Stimulated activated CD8-positive, alpha-beta memory T cell treated with anti-CD3 and anti-CD28 coated beads, Interleukin-2, amount 100 ng/mL, for 1 hour (primary cell): ENCODE results near the gene ZNF384.
"Not testable (repeated sequence)": the region's sequence is repeated elsewhere in the genome, so short reads cannot be mapped to it uniquely, and the experiment has no call there.

ENCODE experiments used
- DNase-seq, 2 donors: peaks; one replicate each; pipeline ENCODE4 v3.0.0-alpha.2; 2020; ENCODE audit warnings: low read depth in 2 of 2

Gene ZNF384

DNA sequence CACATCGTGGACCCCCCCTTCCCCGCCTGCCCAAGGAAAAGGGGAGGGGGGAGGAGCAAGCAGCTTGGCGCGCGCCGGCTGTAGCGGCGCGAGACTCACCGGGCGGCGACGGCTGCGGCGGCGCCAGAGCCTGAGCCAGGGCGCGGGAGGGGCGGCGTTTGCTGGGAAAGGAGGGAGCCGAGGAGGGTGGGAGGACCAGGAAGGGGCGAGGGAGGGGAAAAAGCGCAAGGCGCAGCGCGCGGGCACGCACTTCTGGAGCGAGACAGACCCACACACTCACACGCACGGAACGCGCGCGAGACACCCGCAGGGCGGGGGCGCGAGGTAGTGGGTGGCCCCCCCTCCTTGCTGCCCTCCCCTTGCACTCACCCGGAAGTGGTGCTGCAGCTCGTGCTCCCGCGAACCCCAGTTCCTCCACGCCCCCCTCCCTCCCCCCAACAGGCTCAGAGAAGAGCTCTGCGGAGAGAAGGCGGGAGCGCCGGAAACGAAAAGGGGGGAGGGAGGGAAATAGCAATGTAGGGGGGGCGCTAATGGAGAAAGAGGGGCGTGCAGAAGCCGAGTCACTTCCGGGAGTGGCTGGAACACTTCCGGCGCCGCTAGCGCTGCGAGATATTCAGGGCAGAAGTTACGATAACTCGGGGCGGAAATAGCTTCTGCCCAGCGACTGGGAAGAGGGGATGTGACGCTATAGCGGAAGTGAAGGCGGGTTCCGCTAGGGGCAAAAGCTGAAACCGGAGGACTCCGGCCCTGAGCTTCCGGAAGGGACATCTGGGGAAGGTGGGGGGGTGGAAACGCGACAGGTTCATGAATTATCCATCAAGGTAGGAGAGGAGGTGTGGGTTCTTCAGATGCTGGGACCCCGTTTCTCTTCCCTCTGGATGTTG is at the start of gene ZNF384:
TSS of gene ZNF384 (minus strand) at position 377 of the 884 bp plus-strand sequence. CDS start 9,855 bp downstream, outside the sequence.
- peak; percentile 89 to 91 for DNase-seq

DNA sequence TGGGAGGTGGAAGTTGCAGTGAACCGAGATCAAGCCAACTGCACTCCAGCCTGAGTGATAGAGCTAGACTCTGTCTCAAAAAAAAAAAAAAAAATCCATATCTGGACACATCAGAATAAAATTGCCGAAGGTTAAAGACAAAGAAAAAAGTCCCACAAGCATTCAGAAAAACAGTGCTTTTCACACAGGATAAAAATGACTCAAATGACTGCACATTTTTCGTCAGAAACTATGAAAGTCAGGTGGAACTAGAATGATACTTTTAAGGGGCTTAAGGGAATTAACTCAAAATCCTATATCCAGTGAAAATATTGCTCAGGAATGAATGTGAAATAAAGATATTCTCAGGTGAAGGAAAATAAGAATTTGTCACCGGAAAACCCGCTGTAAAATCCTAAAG is 47.6 kb upstream of the ZNF384 start:
- DNase-seq = no peak

DNA sequence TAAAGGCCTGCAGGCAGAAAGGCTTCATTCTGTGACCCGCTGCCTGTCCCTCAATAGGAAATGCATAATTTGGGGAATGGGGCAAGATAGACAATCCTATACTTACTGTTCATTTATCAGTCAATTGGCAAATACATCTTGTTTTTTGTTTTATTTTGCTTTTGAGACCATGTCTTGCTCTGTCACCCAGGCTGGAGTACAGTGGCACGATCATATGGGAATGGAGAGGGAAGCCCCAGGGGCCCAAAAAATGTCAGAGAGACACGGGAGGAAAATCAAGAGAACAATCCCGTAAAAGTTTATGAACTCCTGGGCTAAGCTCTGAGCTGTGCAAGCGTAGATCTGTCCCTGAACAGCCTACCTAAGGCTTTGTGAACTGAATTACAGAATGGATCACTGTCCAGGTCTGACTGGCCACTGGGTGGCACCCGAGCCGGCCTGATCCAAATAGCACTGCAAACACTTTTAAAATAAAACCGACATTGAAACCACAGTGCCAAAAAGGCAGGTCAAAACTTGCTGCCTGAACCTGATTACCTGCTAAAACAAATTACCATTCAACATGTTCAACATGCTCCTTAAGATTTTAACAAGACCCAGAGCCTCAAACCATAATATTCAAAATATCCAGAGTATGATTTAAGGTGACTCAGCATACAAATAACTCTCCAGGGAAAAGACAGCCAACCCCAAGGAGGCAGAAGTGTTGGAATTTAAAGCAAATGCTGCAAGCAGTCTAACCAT is 46.4 kb upstream of the ZNF384 start:
- no peak for DNase-seq

DNA sequence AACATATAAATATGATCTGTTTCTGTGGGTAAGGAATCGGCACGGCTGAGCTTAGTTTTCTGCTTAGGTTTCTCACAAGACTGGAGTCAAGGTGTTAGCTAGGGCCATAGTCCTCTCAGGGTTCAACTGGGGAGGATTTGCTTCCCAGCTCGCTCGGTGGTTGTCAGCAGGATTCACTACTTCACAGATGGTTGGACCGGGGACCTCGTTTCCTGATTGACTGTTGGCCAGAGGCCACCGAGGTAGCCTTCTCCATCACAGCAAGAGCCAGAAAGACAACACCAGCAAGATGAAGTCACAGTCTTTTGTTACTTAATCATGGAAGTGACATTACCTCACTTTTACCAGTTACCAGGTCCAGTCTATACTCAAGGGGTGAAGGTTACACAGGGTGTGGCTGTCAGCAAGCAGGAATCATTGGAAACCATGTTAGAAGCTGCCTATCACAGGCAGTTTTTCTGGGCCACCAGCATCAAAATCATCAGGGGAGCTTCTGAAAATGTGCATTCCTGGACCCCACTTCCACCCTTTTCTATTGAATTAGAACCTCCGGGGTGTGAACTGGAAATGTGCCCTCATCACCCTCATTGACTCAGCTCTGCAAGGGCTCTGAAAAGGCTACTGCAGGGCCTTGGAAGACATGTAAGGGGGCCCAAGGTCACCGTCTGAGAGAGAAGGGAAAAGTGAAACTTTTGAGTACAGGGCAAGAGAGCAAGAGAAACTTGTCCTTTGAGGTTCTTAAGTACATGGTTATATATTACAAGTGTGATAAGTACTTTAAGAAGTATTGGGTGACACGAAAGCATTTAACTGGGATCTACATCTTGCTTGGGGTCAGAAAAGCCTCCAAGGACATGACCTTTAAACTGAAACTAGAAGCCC is 45.6 kb upstream of the ZNF384 start:
- DNase-seq = no peak

DNA sequence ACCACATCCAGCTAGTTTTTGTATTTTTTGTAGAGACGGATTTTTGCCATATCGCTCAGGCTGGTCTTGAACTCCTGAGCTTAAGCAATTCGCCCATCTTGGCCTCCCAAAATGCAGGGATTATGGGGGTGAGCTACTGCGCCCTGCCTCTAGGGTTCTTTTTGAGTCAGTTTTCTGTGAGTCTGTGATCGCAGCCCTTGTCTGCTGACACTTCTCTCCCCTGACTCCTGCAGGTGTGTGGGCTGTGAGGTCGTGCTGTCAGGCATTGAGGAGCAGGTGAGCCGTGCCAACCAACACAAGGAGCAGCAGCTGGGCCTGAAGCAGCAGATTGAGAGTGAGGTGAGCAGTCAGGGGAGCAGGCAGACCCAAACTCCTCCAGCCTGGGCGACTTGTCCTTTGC is 41.0 kb upstream of the ZNF384 start:
- no peak for DNase-seq

DNA sequence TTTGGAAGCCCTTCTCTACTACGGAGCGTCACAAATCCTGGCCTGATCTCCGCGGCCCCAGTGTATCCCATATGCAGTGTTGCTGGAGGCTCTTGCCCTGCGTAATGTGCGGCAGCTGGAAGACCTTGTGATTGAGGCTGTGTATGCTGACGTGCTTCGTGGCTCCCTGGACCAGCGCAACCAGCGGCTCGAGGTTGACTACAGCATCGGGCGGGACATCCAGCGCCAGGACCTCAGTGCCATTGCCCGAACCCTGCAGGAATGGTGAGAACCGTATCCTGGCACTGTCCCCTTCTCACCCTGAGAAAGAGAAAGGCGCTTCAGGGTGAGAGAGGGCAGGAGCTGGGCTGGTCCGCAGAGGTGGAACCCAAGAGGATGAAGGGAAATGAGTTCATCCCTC is 40.0 kb upstream of the ZNF384 start:
- DNase-seq = no peak

DNA sequence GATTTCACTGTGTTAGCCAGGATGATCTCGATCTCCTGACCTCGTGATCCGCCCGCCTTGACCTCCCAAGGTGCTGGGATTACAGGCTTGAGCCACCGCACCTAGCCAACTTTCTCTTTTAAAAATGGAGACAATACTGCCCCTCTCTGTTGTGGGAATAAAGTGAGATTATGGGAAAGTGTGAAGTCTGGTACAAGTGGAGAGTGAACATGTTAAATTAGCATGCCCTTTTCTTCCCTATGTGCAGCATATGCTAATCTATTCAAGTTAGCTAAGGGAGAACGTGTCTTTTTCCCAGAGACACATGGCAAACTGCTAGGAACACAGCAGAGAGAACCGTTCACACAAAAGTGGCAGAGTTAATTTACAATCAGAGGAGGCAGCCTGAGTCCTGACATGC is 36.2 kb upstream of the ZNF384 start:
- DNase-seq = no peak

DNA sequence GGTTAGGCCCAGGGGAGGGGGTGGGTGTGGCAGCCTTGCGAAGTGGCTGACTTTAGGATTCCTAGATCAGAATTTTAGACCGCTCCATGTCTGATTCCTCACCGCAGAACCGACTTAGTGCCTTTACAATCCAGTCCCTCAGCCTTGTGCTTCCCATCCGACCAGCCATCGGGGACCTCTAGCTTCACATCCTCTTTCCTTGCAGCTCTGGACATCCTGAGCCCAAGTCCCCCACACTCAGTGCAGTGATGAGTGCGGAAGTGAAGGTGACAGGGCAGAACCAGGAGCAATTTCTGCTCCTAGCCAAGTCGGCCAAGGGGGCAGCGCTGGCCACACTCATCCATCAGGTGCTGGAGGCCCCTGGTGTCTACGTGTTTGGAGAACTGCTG is 35.2 kb upstream of the ZNF384 start:
- DNase-seq = no peak

DNA sequence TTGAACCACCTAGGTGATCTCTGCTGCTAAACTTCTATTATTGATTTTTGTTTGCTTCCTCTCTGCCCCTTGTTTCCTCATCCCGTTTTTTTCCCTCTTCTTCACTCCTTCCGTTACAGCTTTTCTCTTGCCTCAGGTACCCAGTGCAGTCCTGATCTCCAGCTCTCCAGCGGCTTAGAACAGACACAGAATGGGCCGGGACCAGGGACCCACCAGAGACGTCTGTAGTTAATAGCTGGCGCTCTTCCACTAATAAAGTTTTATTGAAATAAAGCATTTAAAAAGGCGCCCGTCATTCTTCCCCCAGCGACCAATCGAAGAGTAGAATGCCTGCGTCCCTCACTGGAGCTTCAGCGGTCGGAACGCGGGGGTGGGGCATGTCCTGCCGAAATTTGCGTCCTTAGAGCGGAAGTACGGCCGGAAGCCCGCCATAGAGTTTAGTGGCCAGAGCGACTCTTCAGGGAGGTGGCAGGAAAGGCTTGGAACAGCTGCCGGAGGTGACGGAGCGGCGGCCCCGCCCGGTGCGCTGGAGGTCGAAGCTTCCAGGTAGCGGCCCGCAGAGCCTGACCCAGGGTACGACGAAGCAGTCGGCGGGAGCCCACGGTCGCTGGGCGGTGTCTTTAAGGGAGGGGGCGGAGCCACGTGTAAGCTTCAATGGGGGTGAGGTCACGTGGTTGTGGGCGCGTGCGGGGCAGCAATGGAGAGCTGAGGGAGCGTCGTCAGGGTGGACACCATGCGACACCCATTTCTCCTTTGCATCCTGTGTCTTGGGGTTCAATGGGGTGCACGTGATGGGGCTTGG is 34.6 kb upstream of the ZNF384 start, which contains the start of gene COPS7A:
TSS of gene COPS7A (plus strand) at position 440 of the 802 bp plus-strand sequence. CDS start 611 bp downstream, outside the sequence.
- DNase-seq = peak; percentile 89

DNA sequence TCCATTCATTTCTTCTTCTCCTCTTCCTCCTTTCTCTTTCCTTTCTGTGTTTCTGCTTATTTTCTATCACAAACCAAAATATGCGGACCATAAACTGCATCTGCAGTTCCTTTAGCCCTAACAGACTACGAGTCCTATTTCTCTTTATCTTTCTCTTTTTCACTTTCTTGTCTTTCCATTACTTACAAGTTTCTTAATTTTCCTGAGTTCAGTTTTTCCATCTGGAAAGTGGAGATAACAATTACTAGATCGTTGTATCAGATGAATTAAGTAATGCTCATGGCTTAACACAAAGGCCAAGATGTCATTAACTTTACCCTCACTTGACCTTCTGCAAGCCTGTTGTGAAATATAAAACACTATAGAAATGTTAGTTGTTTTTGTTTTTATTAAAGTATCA is 33.7 kb upstream of the ZNF384 start:
- no peak for DNase-seq

DNA sequence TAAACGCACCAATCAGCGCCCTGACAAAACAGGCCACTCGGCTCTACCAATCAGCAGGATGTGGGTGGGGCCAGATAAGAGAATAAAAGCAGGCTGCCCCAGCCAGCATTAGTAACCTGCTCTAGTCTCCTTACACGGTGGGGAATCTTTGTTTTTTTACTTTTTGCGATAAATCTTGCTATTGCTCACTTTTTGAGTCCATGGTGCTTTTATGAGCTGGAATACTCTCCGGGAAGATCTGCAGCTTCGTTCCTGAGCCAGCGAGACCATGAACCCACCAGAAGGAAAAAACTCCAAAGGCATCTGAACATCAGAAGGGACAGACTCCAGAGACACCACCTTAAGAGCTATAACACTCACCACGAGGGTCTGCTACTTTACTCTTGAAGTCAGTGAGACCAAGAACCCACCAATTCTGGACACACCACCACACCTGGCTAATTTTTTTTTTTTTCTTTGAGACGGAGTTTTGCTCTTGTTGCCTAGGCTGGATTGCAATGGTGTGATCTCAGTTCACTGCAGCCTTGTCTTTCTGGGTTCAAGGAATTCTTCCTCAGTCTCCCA is 27.8 kb upstream of the ZNF384 start:
- no peak for DNase-seq

DNA sequence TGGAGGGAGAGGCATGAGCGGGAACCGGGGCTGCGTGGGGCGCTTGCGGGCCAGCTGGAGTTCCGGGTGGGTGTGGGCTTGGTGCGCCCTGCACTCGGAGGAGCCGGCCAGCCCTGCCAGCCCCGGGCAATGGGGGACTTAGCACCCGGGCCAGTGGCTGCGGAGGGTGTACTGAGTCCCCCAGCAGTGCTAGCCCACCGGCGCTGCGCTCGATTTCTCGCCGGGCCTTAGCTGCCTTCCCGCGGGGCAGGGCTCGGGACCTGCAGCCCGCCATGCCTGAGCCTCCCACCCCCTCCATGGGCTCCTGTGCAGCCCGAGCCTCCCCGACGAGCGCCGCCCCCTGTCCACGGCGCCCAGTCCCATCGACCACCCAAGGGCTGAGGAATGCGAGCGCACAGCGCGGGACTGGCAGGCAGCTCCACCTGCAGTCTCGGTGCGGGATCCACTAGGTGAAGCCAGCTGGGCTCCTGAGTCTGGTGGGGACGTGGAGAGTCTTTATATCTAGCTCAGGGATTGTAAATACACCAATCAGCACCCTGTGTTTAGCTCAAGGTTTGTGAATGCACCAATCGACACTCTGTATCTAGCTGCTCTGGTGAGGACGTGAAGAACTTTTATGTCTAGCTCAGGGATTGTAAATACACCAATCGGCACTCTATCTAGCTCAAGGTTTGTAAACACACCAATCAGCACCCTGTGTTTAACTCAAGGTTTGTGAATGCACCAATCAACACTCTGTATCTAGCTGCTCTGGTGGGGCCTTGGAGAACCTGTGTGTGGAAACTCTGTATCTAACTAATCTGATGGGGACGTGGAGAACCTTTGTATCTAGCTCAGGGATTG is 27.1 kb upstream of the ZNF384 start:
- not testable (repeated sequence) for DNase-seq

DNA sequence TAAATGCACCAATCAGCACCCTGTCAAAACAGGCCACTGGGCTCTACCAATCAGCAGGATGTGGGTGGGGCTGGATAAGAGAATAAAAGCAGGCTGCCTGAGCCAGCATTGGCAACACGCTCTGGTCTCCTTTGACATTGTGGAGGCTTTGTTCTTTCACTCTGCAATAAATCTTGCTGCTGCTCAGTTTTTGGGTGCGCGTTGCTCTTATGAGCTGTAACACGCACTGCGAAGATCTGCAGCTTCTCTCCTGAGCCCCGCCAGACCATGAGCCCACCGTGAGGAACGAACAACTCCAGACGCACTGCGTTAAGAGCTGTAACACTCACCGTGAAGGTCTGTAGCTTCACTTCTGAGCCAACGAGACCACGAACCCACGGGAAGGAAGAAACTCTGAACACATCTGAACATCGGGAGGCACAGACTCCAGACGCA is 19.8 kb upstream of the ZNF384 start:
- no peak for DNase-seq

DNA sequence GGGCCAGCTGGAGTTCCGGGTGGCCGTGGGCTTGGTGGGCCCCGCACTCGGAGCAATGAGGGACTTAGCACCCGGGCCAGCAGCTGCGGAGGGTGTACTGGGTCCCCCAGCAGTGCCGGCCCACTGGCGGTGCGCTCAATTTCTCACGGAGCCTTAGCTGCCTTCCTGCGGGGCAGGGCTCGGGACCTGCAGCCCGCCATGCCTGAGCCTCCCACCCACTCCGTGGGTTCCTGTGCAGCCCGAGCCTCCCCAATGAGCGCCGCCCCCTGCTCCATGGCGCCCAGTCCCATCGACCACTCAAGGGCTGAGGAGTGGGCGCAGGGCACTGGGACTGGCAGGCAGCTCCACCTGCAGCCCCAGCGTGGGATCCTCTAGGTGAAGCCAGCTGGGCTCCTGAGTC is 19.2 kb upstream of the ZNF384 start:
- not testable (repeated sequence) for DNase-seq

DNA sequence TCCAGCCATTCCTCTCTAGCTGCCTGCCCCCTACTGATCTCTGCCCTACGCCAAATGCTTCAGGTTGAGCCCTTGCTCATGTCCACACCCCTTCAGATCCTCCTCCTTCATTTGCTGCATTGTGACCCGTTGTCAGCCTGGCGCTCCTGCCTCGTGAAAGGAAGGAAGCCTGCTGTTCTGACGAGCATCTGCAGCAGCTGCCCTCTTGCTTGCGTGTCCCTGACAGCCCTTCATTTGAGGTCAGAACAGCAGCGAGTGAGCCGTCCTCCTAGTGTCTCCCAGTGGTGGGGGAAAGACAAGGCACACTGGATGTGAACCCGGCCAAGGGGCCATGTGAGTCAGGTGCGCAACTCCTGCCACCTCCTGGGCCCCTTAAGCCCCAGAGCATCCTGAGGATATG is 14.5 kb upstream of the ZNF384 start:
- no peak for DNase-seq

DNA sequence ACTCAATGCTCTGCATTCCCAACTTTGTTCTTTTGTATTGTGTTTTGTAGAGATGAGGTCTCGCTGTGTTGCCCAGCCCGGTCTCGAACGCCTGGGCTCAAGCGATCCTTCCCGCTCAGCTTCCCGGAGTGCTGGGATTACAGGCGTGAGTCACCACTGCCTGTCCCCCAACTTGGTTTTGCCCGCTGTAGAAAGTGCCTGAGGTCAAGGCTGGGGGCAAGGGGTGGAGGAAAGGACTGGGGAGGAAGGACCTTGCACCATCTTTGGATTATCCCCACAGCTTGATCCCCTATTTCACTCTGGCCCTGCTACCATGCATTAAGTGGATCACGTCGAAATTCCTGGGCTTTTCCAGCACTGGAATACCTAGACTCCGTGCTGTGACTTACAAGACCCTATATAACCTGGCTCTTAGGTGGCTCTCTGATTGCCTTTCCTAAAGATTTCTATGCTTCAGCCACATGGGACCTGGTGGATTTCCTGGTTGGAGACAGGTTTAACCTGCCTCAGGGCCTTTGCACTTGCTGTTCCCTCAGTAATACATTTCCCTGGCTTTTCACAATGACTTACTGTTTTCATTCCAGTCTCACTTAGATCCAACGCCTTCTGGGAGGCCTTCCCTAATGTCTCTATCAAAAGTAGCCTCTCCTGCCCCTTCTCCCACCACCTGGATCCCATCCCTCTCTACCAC is 12.0 kb upstream of the ZNF384 start:
- DNase-seq = no peak

DNA sequence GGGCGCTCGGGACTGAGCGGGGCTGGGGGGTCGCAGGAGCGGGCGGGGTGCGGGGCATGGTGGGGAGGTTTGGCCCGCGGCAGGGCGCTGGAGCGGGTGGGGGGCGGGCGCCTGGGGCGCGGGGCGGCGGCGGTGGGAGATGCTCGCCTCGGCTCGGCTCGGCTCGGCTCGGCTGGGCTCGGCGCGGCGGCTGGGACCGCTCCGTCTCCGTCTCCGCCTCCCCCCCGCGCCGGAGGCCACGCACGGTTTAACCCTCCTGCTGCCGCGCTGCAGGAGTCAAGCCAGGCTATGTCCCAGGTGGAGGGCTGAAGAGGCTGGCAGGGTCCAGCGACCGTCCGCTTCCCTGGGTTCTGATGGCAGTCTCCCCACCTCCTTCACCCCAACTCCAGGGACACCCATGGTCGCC is 11.5 kb upstream of the ZNF384 start, which contains the start of gene PIANP:
TSS of gene PIANP (minus strand) at position 170 of the 406 bp plus-strand sequence. CDS start 2,754 bp downstream, outside the sequence.
- no peak for DNase-seq

DNA sequence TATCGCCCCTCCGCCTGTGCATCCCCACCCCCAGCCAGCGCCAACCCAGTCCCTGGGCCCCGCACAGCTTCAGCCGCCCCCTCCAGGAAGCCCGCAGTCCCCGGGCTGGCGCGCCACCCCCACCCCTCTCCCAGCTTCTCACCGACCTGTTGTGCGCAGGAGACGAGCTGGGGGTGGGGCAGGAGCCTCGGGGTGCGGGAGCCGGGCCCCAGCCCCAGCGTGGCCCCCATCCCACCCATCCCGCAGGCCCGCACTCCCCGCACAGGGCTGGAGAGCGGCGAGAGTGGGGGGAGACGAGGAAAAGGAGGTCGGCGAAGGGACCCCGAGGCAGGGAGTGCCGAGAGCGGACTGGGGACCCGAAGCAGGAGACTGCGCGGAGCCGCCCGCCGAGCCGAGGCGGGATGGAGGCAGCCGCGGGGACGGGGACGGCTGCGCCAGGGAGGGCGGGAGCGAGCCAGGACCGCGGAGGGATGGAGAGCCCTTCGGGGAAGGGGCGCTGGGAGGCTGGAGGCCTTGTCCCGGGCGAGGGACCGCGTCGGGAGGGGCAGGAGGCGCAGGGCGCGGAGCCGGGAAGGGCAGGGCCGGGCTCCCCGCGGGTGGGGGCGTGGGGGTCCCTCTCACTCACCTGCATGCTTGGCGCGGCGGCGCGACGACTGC is 10.9 kb upstream of the ZNF384 start:
- DNase-seq = no peak
